Smooth muscle cell (in vitro differentiated cells): ENCODE measurements around the gene DCAF12. TPM values are rescaled to one million over a fixed set of nuclear protein-coding genes. Genes with fewer than 3 reads are reported as not detected.
A peak's percentile ranks its signal among the peaks of the same experiment; 100 is the strongest.

Experiments used
- DNase-seq: peaks from one replicate; lab custom pipeline; 2025; ENCODE audit not compliant: unreplicated experiment; lab: John Stamatoyannopoulos, UW
- H2AFZ ChIP-seq: fragments of 200-600 bp; sonication (generic); 2 replicates; pipeline ENCODE4 v1.6.0; 2016; ENCODE audit warnings: antibody characterized with exemption, low read depth, mild to moderate bottlenecking
- H3F3A ChIP-seq: fragments of 200-600 bp; sonication (generic); 2 replicates; pipeline ENCODE4 v1.6.0; 2017; ENCODE audit warnings: antibody characterized with exemption, low read depth
- H3K27ac ChIP-seq: fragments of 200-600 bp; sonication (generic); 2 replicates; pipeline ENCODE4 v1.5.1; 2016; ENCODE audit warnings: low read depth, mild to moderate bottlenecking
- H3K27me3 ChIP-seq: fragments of 200-600 bp; sonication (generic); 2 replicates; pipeline ENCODE4 v1.6.1; 2016; ENCODE audit warnings: low read depth, mild to moderate bottlenecking
- H3K36me3 ChIP-seq: fragments of 200-600 bp; sonication (generic); 2 replicates; pipeline ENCODE4 v1.5.1; 2016; ENCODE audit warnings: low read depth
- H3K4me1 ChIP-seq: fragments of 200-600 bp; sonication (generic); 2 replicates; pipeline ENCODE4 v1.5.1; 2016; ENCODE audit warnings: low read depth
- H3K4me2 ChIP-seq: fragments of 200-600 bp; sonication (generic); 2 replicates; pipeline ENCODE4 v1.6.0; 2016; ENCODE audit warnings: mild to moderate bottlenecking
- H3K4me3 ChIP-seq: fragments of 200-600 bp; sonication (generic); 2 replicates; pipeline ENCODE4 v1.5.1; 2016; ENCODE audit warnings: mild to moderate bottlenecking
- H3K79me2 ChIP-seq: fragments of 200-600 bp; sonication (generic); 2 replicates; pipeline ENCODE4 v1.6.0; 2016; ENCODE audit warnings: low read depth, mild to moderate bottlenecking
- H3K9ac ChIP-seq: fragments of 200-600 bp; sonication (generic); 2 replicates; pipeline ENCODE4 v1.6.0; 2016; ENCODE audit warnings: low read depth
- H3K9me3 ChIP-seq: fragments of 200-600 bp; sonication (generic); replicated peaks from 2 replicates; pipeline ENCODE4 v1.5.1; 2016; ENCODE audit warnings: low read depth
- H4K20me1 ChIP-seq: fragments of 200-600 bp; sonication (generic); 2 replicates; pipeline ENCODE4 v1.6.0; 2016; ENCODE audit warnings: low read depth
- WGBS: methylation state at CpG from one replicate; pipeline ENCODE4 v1.1.7; 2016; ENCODE audit warnings: low lambda C conversion rate; 5-methylcytosine and 5-hydroxymethylcytosine counted together
- polyA plus RNA-seq: library from polyadenylated mRNA; unstranded; fragments of >200 nt; fragmentation: Nextera tagmentation; extraction: Ambion mirVana; gene quantifications from 2 replicates; pipeline ENCODE4 v1.2.1, GENCODE V29; 2016
- total RNA-seq: library from RNA; depleted of rRNA; stranded (reverse); fragments of >200 nt; gene quantifications from 2 replicates; pipeline ENCODE4 v1.2.3, GENCODE V29; 2014
- TF ChIP-seq, protein P1 (sequence below): fragments of 200-600 bp; sonication (generic); IDR thresholded peaks from 2 replicates; pipeline ENCODE4 v1.5.1; 2017; ENCODE audit warnings: borderline replicate concordance, mild to moderate bottlenecking, antibody characterized with exemption; ENCODE audit not compliant: insufficient read depth, poor library complexity, severe bottlenecking

The DCAF12 gene
- total and polyA plus RNA-seq, 2 experiments from 2014 or later: 16.1 to 23.4 TPM

DNA sequence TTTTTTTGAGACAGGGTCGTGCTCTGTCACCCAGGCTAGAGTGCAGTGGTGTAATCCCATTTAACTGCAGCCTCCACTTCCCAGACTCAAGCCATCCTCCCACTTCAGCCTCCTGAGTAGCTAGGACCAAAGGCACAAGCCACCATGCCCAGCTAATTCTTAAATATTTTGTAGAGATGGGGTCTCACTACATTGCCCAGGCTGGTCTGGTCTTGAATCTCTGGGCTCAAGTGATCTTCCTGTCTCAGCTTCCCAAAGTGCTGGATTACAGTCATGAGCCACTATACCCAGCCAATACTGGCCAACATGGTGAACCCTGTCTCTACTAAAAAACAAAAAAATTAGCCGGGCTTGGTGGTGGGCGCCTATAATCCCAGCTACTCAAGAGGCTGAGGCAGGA is 6.8 kb downstream of the DCAF12 start:
- peaks cover 46% of the 10 kb centered on the region for H4K20me1 ChIP-seq
- H3K36me3 ChIP-seq: peaks cover 14% of the 10 kb centered on the region
- H3F3A ChIP-seq: no peaks in the 10 kb centered on the region
- no peaks in the 10 kb centered on the region for H3K27me3 ChIP-seq
- DNase-seq: no peak
- H2AFZ ChIP-seq: no peak overlapping the region
- TF ChIP-seq, protein P1, sequence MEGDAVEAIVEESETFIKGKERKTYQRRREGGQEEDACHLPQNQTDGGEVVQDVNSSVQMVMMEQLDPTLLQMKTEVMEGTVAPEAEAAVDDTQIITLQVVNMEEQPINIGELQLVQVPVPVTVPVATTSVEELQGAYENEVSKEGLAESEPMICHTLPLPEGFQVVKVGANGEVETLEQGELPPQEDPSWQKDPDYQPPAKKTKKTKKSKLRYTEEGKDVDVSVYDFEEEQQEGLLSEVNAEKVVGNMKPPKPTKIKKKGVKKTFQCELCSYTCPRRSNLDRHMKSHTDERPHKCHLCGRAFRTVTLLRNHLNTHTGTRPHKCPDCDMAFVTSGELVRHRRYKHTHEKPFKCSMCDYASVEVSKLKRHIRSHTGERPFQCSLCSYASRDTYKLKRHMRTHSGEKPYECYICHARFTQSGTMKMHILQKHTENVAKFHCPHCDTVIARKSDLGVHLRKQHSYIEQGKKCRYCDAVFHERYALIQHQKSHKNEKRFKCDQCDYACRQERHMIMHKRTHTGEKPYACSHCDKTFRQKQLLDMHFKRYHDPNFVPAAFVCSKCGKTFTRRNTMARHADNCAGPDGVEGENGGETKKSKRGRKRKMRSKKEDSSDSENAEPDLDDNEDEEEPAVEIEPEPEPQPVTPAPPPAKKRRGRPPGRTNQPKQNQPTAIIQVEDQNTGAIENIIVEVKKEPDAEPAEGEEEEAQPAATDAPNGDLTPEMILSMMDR: no peak
- H3K79me2 ChIP-seq: peaks cover 79% of the 10 kb centered on the region
- H3K4me3 ChIP-seq: no peak overlapping the region
- WGBS: 100% methylated on average over 3 of the region's 3 CpGs
- no peak overlapping the region for H3K27ac ChIP-seq
- no peak overlapping the region for H3K4me2 ChIP-seq
- H3K9me3 ChIP-seq: no peaks in the 10 kb centered on the region
- no peak overlapping the region for H3K9ac ChIP-seq
- H3K4me1 ChIP-seq: peaks cover 4% of the 10 kb centered on the region

DNA sequence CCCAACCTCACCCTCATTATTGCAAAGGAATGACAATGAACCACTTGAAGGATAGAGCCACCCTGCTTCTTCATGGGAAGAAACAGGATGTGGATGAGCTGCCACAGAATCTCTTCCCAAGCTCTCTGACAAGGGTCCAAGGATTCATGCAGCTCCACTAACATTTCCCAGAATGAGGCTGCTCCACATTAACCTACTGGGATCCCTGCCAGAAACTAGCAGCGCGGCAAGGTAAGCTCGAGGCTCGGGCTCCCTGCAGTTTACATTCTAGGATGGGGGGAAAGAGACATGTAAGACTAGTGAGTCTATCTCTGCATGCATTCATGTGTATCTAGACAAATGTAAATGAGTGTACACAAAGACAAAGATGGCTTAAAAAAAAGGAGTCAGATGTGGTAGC is 12.1 kb downstream of the DCAF12 start:
- no peak for DNase-seq
- H3K9me3 ChIP-seq: no peaks in the 10 kb centered on the region
- H4K20me1 ChIP-seq: peaks cover 22% of the 10 kb centered on the region
- no peaks in the 10 kb centered on the region for H3F3A ChIP-seq
- H3K79me2 ChIP-seq: peaks cover 52% of the 10 kb centered on the region
- WGBS: 97% methylated on average over 4 of the region's 4 CpGs
- no peak overlapping the region for H3K4me3 ChIP-seq
- no peak overlapping the region for H3K9ac ChIP-seq
- H3K4me2 ChIP-seq: no peak overlapping the region
- H3K27me3 ChIP-seq: no peaks in the 10 kb centered on the region
- H2AFZ ChIP-seq: no peak overlapping the region
- H3K27ac ChIP-seq: no peak overlapping the region
- TF ChIP-seq, protein P1: no peak
- H3K36me3 ChIP-seq: peaks cover 4% of the 10 kb centered on the region
- H3K4me1 ChIP-seq: no peaks in the 10 kb centered on the region

DNA sequence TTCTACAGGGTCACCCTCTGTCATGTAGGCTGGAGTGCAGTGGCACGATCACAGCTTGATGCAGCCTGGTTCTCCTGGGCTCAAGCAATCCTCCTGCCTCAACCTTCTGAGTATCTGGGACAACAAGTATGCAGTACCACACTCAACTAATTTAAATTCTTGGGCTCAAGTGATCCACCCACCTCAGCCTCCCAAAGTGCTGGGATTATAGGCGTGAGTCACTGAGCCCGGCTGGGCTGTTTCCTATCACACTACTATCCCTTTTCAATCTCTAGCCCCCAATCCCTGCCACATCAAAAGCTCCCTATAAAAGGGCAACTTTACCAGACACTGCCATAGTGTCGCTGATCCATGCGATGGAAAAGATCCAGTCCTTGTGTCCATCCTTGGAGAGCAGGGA is 20.4 kb downstream of the DCAF12 start:
- H3K79me2 ChIP-seq: peaks cover 1% of the 10 kb centered on the region
- DNase-seq: no peak
- H3K9ac ChIP-seq: no peak overlapping the region
- TF ChIP-seq, protein P1: no peak
- no peaks in the 10 kb centered on the region for H3K27me3 ChIP-seq
- H3F3A ChIP-seq: peaks cover 8% of the 10 kb centered on the region
- no peaks in the 10 kb centered on the region for H3K36me3 ChIP-seq
- H2AFZ ChIP-seq: no peak overlapping the region
- no peaks in the 10 kb centered on the region for H3K4me1 ChIP-seq
- no peak overlapping the region for H3K4me3 ChIP-seq
- H3K27ac ChIP-seq: peak overlapping the region; percentile 55
- H3K4me2 ChIP-seq: peak overlapping the region; percentile 43
- WGBS: 25% methylated on average over 5 of the region's 5 CpGs
- H4K20me1 ChIP-seq: peaks cover 16% of the 10 kb centered on the region
- no peaks in the 10 kb centered on the region for H3K9me3 ChIP-seq

DNA sequence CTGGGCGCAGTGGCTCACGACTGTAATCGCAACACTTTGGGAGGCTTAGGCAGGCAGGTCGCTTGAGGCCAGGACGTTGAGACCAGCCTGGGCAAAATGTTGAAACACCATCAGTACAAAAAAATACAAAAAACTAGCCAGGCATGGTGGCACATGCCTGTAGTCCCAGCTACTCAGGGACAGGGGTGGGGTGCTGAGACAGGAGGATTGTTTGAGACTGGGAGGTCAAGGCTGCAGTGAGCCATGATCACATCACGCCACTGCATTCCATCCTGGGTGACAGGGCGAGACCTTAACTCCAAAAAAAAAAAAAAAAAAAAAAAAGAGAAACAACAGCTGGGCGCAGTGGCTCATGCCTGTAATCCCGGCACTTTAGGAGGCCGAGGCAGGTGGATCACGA is 23.7 kb downstream of the DCAF12 start:
- TF ChIP-seq, protein P1: no peak
- H3K36me3 ChIP-seq: no peaks in the 10 kb centered on the region
- H3K27ac ChIP-seq: no peak overlapping the region
- no peak overlapping the region for H3K9ac ChIP-seq
- H3K27me3 ChIP-seq: no peaks in the 10 kb centered on the region
- no peak overlapping the region for H3K4me3 ChIP-seq
- peaks cover 4% of the 10 kb centered on the region for H3F3A ChIP-seq
- H3K9me3 ChIP-seq: no peaks in the 10 kb centered on the region
- peaks cover 5% of the 10 kb centered on the region for H4K20me1 ChIP-seq
- H3K4me2 ChIP-seq: no peak overlapping the region
- H3K79me2 ChIP-seq: no peaks in the 10 kb centered on the region
- DNase-seq: no peak
- 96% methylated on average over 11 of the region's 11 CpGs for WGBS
- H2AFZ ChIP-seq: no peak overlapping the region
- no peaks in the 10 kb centered on the region for H3K4me1 ChIP-seq
